Right lobe of liver (tissue), 6 donors: Measurements from ENCODE around the gene RIPOR1. TPM values are rescaled to one million over a fixed set of nuclear protein-coding genes. Genes with fewer than 3 reads are reported as not detected.
A peak's percentile ranks its signal among the peaks of the same experiment; 100 is the strongest.

Source experiments
- ATAC-seq, 4 donors: fragments of 200-7000 bp; cut with Tn5 transposase; one replicate each; pipeline ENCODE4 v1.9.1; 2020; ENCODE audit warnings: mild to moderate bottlenecking in 4 of 4, moderate library complexity in 4 of 4
- DNase-seq, 3 donors: peaks; one replicate each; pipeline ENCODE4 v3.0.0-alpha.2; 2020
- H3K27ac ChIP-seq, 3 donors: fragments of 200-600 bp; one replicate each; pipeline ENCODE4 v1.8.0; 2022
- H3K27me3 ChIP-seq, 2 donors: fragments of 200-600 bp; one replicate each; pipeline ENCODE4 v1.8.0; 2022
- H3K36me3 ChIP-seq, 4 donors: fragments of 200-600 bp; sonication (generic) in 1 of 4; one replicate each; pipeline versions ENCODE4 v1.5.1 to v1.8.0; 2017 to 2022; ENCODE audit warnings: control low read depth in 1 of 4
- H3K4me1 ChIP-seq, 4 donors: fragments of 200-600 bp; sonication (generic) in 1 of 4; one replicate each; pipeline versions ENCODE4 v1.5.1 to v1.8.0; 2017 to 2022; ENCODE audit warnings: control low read depth in 1 of 4
- H3K4me3 ChIP-seq, 3 donors: fragments of 200-600 bp; one replicate each; pipeline ENCODE4 v1.8.0; 2022
- H3K9me3 ChIP-seq, 4 donors: fragments of 200-600 bp; sonication (generic) in 1 of 4; one replicate each; pipeline versions ENCODE4 v1.5.1 to v1.8.0; 2017 to 2022; ENCODE audit warnings: control low read depth in 1 of 4
- POLR2A ChIP-seq: fragments of 450-650 bp; IDR thresholded peaks from one replicate; pipeline ENCODE4 v1.6.1; 2017; ENCODE audit warnings: antibody characterized with exemption, mild to moderate bottlenecking
- WGBS: methylation state at CpG from one replicate; pipeline ENCODE4 v1.1.6; 2018; ENCODE audit warnings: low coverage, low lambda C conversion rate; ENCODE audit not compliant: insufficient coverage; ENCODE audit errors: missing lambda C conversion rate; 5-methylcytosine and 5-hydroxymethylcytosine counted together
- intact Hi-C, 2 donors: fragments of 100-400 bp; cut with DNase I; formaldehyde crosslinking; loops; one replicate each; pipeline versions ENCODE4 v1.11.2 to v1.14.1; 2022
- total RNA-seq, 6 experiments: library from RNA; depleted of rRNA in 2 of 6; stranded (reverse); fragments of >200 nt in 2 of 6; fragmentation: NEBNext Ultra II Directional in 3 of 6; extraction: Animal tissue kit (Norgen Biotek cat#: 25700) in 3 of 6; gene quantifications; one replicate each; pipeline versions ENCODE4 v1.1.0 to v1.2.4, GENCODE V29; 2016 to 2023
- TF ChIP-seq, protein P1 (sequence below), 4 donors: fragments of 200-600 bp in 3 of 4; fragments of 450-650 bp in 1 of 4; IDR thresholded peaks; one replicate each; pipeline versions ENCODE4 v1.5.1 to v1.8.0; 2016 to 2022; ENCODE audit warnings: antibody characterized with exemption in 4 of 4, mild to moderate bottlenecking in 2 of 4
- donor health status: DM: no; HTN: yes; CAD: no.
- donor health status: DM: no; HTN: no; CAD: no.
- donor health status: DM: no; HTN: no; CAD: no.
- donor health status: DM: no; HTN: yes; CAD: no.
- donor health status: DM: no; HTN: yes; CAD: no.

Gene RIPOR1
- total RNA-seq, 6 experiments from 2014 or later: 19.9 to 35.0 (median 26.8) TPM

- Histone ChIP-seq H3K27ac (peak within 1 kb of the TSS; percentile 95 to 98 (median 97)), H3K4me3 (peak within 1 kb of the TSS; percentile 94 to 98 (median 96)), H3K9me3 (no peaks in the 10 kb centered on the region), H3K4me1 (peaks cover 0 to 25% (median 14%) of the 10 kb centered on the region in 4 donors), H3K36me3 (no peaks in the 10 kb centered on the region), H3K27me3 (no peaks in the 10 kb centered on the region)
- DNase-seq: peak; percentile 89 to 92 (median 91)
- intact Hi-C loops: no loop called here
- TF ChIP-seq, protein P1, sequence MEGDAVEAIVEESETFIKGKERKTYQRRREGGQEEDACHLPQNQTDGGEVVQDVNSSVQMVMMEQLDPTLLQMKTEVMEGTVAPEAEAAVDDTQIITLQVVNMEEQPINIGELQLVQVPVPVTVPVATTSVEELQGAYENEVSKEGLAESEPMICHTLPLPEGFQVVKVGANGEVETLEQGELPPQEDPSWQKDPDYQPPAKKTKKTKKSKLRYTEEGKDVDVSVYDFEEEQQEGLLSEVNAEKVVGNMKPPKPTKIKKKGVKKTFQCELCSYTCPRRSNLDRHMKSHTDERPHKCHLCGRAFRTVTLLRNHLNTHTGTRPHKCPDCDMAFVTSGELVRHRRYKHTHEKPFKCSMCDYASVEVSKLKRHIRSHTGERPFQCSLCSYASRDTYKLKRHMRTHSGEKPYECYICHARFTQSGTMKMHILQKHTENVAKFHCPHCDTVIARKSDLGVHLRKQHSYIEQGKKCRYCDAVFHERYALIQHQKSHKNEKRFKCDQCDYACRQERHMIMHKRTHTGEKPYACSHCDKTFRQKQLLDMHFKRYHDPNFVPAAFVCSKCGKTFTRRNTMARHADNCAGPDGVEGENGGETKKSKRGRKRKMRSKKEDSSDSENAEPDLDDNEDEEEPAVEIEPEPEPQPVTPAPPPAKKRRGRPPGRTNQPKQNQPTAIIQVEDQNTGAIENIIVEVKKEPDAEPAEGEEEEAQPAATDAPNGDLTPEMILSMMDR (IDR thresholded peaks at IDR 0.05): peak; percentile 41 to 88 (median 69)
- peak; percentile 42 for TF ChIP-seq POLR2A
- WGBS: no CpG with 5 or more reads among the region's 62 CpGs
- ATAC-seq: peak; percentile 60 to 70 (median 66)
Measured at GRCh38 chr16:67562526-67562917, 33.9 kb downstream of the RIPOR1 start, which contains the start of gene CTCF. Gene CTCF, plus strand, starts transcription at chr16:67562526. Its CDS starts 48,307 bp downstream, at chr16:67610833.

DNA sequence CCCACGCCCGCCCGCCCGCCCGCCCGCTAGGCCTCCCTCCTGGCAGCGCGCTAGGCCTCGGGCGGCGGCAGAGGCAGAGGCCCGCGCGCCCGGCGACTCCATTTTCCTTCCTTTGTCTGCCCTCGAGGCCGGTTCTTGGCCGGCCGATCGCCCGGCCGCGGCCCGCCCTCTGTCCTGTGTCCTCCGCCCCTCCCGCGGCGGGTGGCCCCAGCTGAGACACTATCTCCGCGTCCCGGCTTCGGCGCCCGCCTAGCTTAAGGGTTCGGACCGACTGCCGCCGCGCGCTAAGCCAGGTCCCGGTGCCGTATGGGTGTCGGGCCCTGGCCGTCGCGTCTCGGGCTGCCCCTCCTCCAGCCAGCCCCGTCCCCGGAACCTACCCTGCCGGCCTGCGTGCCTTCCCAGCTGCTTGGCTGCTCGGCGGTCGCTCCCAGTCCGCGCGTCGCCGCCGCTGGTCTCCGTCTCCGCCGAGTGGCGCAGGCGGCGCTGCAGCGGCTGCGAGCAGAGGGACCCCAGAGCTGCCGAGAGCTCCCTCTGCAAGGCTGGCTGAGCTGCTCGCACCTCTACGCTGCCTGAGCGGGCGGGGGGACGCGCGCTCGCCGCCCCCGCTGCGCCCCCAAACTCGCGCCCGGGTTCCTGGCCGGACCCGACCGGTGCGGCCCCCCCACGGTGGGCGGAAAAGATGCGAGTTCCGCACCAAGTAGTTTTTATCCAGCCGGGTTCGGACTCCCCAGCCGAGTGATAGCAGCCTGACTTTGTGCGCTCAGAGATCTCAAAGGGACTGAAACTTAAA, 34.5 kb downstream of the RIPOR1 start:
- intact Hi-C loops: no loop called here
- Histone ChIP-seq H3K27ac (peak overlapping the region; percentile 95 to 98 (median 97)), H3K9me3 (no peaks in the 10 kb centered on the region), H3K4me1 (peaks cover 0 to 25% (median 14%) of the 10 kb centered on the region in 4 donors), H3K4me3 (peak overlapping the region; percentile 94 to 98 (median 96)), H3K36me3 (no peaks in the 10 kb centered on the region), H3K27me3 (no peaks in the 10 kb centered on the region)
- DNase-seq: peak; percentile 69 to 80 (median 76)
- TF ChIP-seq, protein P1 (IDR thresholded peaks at IDR 0.05): peak in 1 of 4 donors; percentile 35
- TF ChIP-seq POLR2A: no peak
- ATAC-seq: peak; percentile 0 to 24 (median 6)
- no CpG with 5 or more reads among the region's 96 CpGs for WGBS

DNA sequence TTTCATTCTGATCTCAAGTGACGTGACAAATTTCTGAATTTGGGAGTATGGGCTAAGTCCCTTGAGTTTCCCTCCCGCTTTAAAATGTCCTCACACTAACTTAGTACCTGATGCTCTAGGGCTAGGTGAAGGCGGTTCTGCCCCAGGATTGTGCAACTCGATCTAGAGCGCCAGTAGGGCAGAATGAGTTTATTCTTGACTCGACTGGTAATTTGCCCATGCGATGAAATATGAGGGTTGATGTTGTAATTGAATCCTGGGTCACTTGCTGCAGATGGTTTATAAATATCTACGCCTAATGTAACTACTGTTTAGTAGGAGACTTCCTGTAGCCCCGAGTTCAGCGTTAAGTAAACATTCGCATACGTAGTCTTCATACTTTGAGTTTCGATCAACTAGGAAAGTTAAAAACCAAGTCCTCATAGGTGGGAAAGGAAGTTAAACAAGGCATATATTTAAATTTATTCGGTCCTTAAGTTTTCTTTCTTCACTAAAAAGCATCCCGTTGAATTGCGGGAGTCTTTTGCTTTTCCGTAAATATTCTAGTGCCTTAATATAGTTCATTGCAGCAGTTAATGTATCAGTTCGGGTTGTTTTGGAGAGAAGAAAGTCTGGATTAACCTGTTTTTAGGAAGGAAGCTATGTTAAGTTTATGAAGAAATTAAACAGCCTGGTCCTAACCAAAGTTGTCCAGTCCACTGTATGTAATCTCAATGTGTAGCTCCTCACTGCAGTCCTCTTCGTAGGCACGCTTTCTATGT, 35.3 kb downstream of the RIPOR1 start:
- peak in 2 of 3 donors; percentile 78 to 87 for DNase-seq
- peak in 3 of 4 donors; percentile 22 to 35 (median 30) for ATAC-seq
- Histone ChIP-seq H3K4me1 (peaks cover 0 to 25% (median 14%) of the 10 kb centered on the region in 4 donors), H3K36me3 (no peaks in the 10 kb centered on the region), H3K9me3 (no peaks in the 10 kb centered on the region), H3K4me3 (peak overlapping the region; percentile 94 to 98 (median 96)), H3K27ac (peak overlapping the region; percentile 95 to 98 (median 97)), H3K27me3 (no peaks in the 10 kb centered on the region)
- WGBS: 1% methylated on average over 20 of the region's 20 CpGs
- peak; percentile 53 for TF ChIP-seq POLR2A
- TF ChIP-seq, protein P1 (IDR thresholded peaks at IDR 0.05): no peak
- intact Hi-C loops: no loop called here

DNA sequence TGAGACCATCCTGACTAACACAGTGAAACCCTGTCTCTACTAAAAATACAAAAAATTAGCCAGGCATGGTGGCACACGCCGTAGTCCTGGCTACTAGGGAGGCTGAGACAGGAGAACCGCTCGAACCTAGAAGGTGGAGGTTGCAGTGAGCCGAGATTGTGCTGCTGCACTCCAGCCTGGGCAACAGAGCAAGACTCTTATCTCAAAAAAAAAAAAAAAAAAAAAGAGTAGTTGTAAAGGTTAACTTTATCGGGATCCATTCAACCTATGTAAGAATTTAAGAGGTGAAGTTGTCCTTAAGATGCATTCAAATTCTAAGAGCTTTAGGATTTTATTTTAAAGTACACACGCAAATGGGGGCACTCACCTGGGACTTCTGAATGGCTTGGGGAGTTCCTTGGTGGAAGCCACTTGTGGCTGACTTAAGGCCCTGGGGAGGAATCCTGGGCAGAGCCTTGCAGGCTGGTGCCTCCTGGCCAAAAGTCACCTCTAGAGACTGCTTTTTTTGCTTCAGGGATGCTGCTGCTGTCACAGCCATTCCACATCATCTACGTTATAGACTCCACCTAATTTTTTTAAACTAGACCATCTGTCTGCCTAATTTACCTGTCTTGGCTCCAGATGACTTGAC, 37.0 kb downstream of the RIPOR1 start:
- intact Hi-C loops: no loop called here
- Histone ChIP-seq H3K27ac (no peak overlapping the region), H3K27me3 (no peaks in the 10 kb centered on the region), H3K9me3 (no peaks in the 10 kb centered on the region), H3K4me3 (no peak overlapping the region), H3K4me1 (peaks cover 0 to 25% (median 14%) of the 10 kb centered on the region in 4 donors), H3K36me3 (no peaks in the 10 kb centered on the region)
- TF ChIP-seq POLR2A: no peak
- TF ChIP-seq, protein P1 (IDR thresholded peaks at IDR 0.05): no peak
- WGBS: 84% methylated on average over 8 of the region's 8 CpGs
- ATAC-seq (no peak), DNase-seq (no peak)
